ENCODE measurements around the gene GHITM.

DNA sequence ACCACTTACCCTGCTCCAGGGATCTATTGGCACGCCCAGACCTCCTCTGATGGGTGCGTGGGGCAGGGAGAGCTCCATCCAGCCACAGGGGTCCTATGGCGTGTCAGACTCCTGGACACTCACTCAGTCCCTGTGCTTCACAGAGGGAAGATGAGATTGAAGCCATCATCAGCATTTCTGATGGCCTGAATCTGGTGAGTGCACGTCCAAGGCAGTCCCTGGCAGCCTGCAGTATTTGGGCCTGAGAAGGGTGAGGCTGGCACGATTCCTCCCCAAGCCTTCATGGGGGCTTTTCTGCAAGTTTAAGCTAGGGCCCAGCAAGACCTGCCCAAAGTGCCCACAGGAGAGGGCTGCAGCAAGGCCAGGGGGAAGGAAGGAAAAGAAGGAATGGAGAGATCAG, 58.3 kb downstream of the GHITM start:
- TF ChIP-seq, protein P1, sequence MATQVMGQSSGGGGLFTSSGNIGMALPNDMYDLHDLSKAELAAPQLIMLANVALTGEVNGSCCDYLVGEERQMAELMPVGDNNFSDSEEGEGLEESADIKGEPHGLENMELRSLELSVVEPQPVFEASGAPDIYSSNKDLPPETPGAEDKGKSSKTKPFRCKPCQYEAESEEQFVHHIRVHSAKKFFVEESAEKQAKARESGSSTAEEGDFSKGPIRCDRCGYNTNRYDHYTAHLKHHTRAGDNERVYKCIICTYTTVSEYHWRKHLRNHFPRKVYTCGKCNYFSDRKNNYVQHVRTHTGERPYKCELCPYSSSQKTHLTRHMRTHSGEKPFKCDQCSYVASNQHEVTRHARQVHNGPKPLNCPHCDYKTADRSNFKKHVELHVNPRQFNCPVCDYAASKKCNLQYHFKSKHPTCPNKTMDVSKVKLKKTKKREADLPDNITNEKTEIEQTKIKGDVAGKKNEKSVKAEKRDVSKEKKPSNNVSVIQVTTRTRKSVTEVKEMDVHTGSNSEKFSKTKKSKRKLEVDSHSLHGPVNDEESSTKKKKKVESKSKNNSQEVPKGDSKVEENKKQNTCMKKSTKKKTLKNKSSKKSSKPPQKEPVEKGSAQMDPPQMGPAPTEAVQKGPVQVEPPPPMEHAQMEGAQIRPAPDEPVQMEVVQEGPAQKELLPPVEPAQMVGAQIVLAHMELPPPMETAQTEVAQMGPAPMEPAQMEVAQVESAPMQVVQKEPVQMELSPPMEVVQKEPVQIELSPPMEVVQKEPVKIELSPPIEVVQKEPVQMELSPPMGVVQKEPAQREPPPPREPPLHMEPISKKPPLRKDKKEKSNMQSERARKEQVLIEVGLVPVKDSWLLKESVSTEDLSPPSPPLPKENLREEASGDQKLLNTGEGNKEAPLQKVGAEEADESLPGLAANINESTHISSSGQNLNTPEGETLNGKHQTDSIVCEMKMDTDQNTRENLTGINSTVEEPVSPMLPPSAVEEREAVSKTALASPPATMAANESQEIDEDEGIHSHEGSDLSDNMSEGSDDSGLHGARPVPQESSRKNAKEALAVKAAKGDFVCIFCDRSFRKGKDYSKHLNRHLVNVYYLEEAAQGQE (IDR thresholded peaks at IDR 0.05; ENCODE audit: unreplicated experiment), result no peak
- TF ChIP-seq, protein P2, sequence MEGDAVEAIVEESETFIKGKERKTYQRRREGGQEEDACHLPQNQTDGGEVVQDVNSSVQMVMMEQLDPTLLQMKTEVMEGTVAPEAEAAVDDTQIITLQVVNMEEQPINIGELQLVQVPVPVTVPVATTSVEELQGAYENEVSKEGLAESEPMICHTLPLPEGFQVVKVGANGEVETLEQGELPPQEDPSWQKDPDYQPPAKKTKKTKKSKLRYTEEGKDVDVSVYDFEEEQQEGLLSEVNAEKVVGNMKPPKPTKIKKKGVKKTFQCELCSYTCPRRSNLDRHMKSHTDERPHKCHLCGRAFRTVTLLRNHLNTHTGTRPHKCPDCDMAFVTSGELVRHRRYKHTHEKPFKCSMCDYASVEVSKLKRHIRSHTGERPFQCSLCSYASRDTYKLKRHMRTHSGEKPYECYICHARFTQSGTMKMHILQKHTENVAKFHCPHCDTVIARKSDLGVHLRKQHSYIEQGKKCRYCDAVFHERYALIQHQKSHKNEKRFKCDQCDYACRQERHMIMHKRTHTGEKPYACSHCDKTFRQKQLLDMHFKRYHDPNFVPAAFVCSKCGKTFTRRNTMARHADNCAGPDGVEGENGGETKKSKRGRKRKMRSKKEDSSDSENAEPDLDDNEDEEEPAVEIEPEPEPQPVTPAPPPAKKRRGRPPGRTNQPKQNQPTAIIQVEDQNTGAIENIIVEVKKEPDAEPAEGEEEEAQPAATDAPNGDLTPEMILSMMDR (conservative IDR thresholded peaks at IDR 0.05; ENCODE audit: low read depth in 2 of 2), result no peak
- TF ChIP-seq EZH2 (IDR thresholded peaks at IDR 0.05; ENCODE audit: low read depth, unreplicated experiment) (no peak), CREB1 (CRISPR knock-in tag; IDR thresholded peaks at IDR 0.05; ENCODE audit: low read depth) (no peak), POLR2AphosphoS5 (IDR thresholded peaks at IDR 0.05; ENCODE audit: low read depth) (no peak), EZH2phosphoT487 (IDR thresholded peaks at IDR 0.05; ENCODE audit: unreplicated experiment) (no peak), ZNF331 (CRISPR knock-in tag; IDR thresholded peaks at IDR 0.05; ENCODE audit: low read depth) (no peak)
